Measurements from ENCODE around the gene AGAP1. TPM values are rescaled to one million over a fixed set of nuclear protein-coding genes. Genes with fewer than 3 reads are reported as not detected.

The AGAP1 gene
- total RNA-seq, 2 donors from 2014 or later: 32.8 to 34.7 TPM

DNA sequence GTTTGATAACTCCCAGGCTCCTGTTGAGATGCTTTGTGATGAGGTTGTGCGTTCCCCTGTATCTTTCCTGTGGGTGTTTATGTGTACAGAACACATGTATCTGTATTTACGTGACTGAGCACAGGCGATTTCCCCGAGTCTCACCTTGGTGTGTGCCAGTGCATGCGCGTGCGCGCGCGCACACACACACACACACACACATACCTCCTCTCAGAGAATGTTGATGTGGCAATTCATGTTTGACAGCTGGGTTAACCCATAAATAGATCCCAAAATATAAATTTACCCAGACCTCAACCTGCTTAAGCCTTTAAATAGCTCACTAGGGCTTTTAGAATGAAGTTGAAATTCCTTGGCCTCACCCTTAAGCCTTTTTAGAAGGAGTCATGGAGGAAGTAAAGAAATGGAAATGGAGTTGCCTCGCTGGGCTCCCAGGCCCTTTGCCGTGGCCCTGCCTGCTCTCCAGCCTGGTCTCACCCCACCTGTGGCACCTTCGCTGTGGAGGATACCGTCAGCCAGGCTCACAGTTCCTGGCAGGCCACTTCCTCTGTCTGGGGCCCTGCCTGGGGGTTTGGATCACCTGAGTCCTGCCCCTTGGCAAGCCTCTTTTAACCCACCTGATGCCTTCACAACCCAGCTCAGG is 20.3 kb downstream of the AGAP1 start:
- Histone ChIP-seq H3K4me1 (ENCODE audit: control insufficient read depth, insufficient read depth, low read length) (no peaks in the 10 kb centered on the region), H3K4me3 (ENCODE audit: low read length) (no peak overlapping the region), H3K9me3 (ENCODE audit: control insufficient read depth, low read length) (no peaks in the 10 kb centered on the region), H3K9ac (ENCODE audit: extremely low read depth, low read length, poor library complexity, severe bottlenecking) (no peak overlapping the region), H3K27me3 (ENCODE audit: control insufficient read depth, insufficient read depth, low read length, poor library complexity, severe bottlenecking) (no peaks in the 10 kb centered on the region), H3K36me3 (ENCODE audit: control insufficient read depth, insufficient read depth, low read length) (no peaks in the 10 kb centered on the region), H3K27ac (ENCODE audit: low read depth, low read length) (no peak overlapping the region)
- TF ChIP-seq, protein P1, sequence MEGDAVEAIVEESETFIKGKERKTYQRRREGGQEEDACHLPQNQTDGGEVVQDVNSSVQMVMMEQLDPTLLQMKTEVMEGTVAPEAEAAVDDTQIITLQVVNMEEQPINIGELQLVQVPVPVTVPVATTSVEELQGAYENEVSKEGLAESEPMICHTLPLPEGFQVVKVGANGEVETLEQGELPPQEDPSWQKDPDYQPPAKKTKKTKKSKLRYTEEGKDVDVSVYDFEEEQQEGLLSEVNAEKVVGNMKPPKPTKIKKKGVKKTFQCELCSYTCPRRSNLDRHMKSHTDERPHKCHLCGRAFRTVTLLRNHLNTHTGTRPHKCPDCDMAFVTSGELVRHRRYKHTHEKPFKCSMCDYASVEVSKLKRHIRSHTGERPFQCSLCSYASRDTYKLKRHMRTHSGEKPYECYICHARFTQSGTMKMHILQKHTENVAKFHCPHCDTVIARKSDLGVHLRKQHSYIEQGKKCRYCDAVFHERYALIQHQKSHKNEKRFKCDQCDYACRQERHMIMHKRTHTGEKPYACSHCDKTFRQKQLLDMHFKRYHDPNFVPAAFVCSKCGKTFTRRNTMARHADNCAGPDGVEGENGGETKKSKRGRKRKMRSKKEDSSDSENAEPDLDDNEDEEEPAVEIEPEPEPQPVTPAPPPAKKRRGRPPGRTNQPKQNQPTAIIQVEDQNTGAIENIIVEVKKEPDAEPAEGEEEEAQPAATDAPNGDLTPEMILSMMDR (conservative IDR thresholded peaks at IDR 0.05): no peak
- no peak for DNase-seq
- H3K9me3 Mint-ChIP-seq: peaks cover 22% of the 10 kb centered on the region
- 91 to 93% methylated on average over 7 to 14 of the region's 14 CpGs for WGBS, 2 experiments (ENCODE audit: insufficient coverage in 1 of 2, insufficient read length in 1 of 2)
- H3K27me3 Mint-ChIP-seq (ENCODE audit: insufficient read depth): no peaks in the 10 kb centered on the region
- H3K4me1 Mint-ChIP-seq: peaks cover 17% of the 10 kb centered on the region
- peak overlapping the region; percentile 68 for H3K27ac Mint-ChIP-seq
- no peak overlapping the region for H3K4me3 Mint-ChIP-seq
- H3K36me3 Mint-ChIP-seq (ENCODE audit: low read depth): peaks cover 17% of the 10 kb centered on the region

DNA sequence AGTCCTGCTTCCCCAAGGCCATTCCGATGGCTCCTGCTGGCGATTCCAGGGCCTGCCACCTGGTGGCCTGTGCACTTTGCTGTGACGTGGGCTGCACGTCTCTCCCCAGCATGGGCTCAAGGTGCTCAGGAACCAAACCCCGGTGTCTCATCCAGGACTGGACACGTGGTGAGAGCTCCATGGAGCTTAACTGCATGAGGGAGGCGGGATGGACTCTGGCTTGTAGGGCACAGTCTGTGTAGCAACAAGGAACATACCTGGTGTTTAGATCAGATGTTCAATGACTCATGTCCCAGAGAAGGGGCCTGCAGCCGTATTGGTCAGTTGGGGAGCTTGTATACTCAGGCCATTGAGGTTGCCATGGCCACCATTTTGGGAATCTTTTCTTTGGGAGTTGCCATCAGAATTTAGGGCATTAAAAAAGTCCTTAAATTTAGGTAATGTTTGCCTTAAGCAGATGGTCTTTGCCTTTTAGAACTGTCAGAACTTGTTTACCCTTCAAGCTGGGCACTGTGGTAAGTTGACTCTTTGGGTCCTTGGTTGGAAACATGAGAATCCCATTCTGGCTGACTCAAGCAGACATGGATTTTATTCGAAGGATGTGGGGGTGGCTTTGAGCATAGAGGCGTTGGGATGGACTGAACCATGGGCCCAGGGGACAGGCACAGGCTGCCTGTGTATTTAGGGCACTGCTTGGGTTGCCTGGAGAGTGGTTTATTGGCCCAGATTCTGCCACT is 21.0 kb downstream of the AGAP1 start:
- no peaks in the 10 kb centered on the region for H3K36me3 ChIP-seq (ENCODE audit: control insufficient read depth, insufficient read depth, low read length)
- no peaks in the 10 kb centered on the region for H3K9me3 ChIP-seq (ENCODE audit: control insufficient read depth, low read length)
- H3K4me1 ChIP-seq (ENCODE audit: control insufficient read depth, insufficient read depth, low read length): no peaks in the 10 kb centered on the region
- Mint-ChIP-seq H3K27me3 (ENCODE audit: insufficient read depth) (no peaks in the 10 kb centered on the region), H3K4me1 (peaks cover 17% of the 10 kb centered on the region), H3K4me3 (no peak overlapping the region), H3K9me3 (peaks cover 22% of the 10 kb centered on the region), H3K27ac (peak overlapping the region; percentile 68), H3K36me3 (ENCODE audit: low read depth) (peaks cover 17% of the 10 kb centered on the region)
- H3K9ac ChIP-seq (ENCODE audit: extremely low read depth, low read length, poor library complexity, severe bottlenecking): no peak overlapping the region
- TF ChIP-seq, protein P1 (conservative IDR thresholded peaks at IDR 0.05): peak; percentile 65
- no peak overlapping the region for H3K4me3 ChIP-seq (ENCODE audit: low read length)
- peak; percentile 68 for DNase-seq
- WGBS, 2 experiments (ENCODE audit: insufficient coverage in 1 of 2, insufficient read length in 1 of 2): 90 to 94% methylated on average over 8 to 10 of the region's 10 CpGs
- H3K27me3 ChIP-seq (ENCODE audit: control insufficient read depth, insufficient read depth, low read length, poor library complexity, severe bottlenecking): no peaks in the 10 kb centered on the region
- H3K27ac ChIP-seq (ENCODE audit: low read depth, low read length): no peak overlapping the region

DNA sequence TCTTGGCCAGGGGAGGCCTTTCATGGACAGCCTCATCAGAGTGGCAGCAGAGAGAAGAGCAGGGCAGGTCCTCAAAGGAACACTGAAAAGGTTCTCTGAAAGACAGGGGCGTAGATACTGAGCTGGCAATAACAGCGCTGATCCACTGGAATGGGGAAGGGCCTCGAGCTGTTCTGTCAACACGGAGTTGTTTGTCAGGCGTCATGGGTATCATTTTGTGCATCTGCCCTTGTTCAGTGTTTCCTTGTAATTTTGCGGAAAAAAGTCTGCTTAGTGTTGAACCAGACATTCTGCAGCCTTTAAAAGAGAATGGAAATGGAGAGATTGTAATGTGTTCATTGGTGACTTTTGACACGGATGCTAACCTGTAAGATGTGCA is 21.5 kb downstream of the AGAP1 start:
- DNase-seq: no peak
- no peak overlapping the region for H3K9ac ChIP-seq (ENCODE audit: extremely low read depth, low read length, poor library complexity, severe bottlenecking)
- H3K27ac ChIP-seq (ENCODE audit: low read depth, low read length): no peak overlapping the region
- H3K27me3 ChIP-seq (ENCODE audit: control insufficient read depth, insufficient read depth, low read length, poor library complexity, severe bottlenecking): no peaks in the 10 kb centered on the region
- no peaks in the 10 kb centered on the region for H3K4me1 ChIP-seq (ENCODE audit: control insufficient read depth, insufficient read depth, low read length)
- H3K9me3 ChIP-seq (ENCODE audit: control insufficient read depth, low read length): no peaks in the 10 kb centered on the region
- H3K36me3 Mint-ChIP-seq (ENCODE audit: low read depth): peaks cover 17% of the 10 kb centered on the region
- H3K36me3 ChIP-seq (ENCODE audit: control insufficient read depth, insufficient read depth, low read length): no peaks in the 10 kb centered on the region
- TF ChIP-seq, protein P1 (conservative IDR thresholded peaks at IDR 0.05): no peak
- H3K9me3 Mint-ChIP-seq: peaks cover 22% of the 10 kb centered on the region
- WGBS, 2 experiments (ENCODE audit: insufficient coverage in 1 of 2, insufficient read length in 1 of 2): 96 to 97% methylated on average over 7 of the region's 7 CpGs
- H3K4me3 Mint-ChIP-seq: no peak overlapping the region
- no peaks in the 10 kb centered on the region for H3K27me3 Mint-ChIP-seq (ENCODE audit: insufficient read depth)
- H3K4me3 ChIP-seq (ENCODE audit: low read length): no peak overlapping the region
- H3K4me1 Mint-ChIP-seq: peaks cover 20% of the 10 kb centered on the region
- no peak overlapping the region for H3K27ac Mint-ChIP-seq

All from endodermal cell (in vitro differentiated cells).